Cardiac fibroblast (primary cell): ENCODE results near the gene MTCH2.
A peak's percentile ranks its signal among the peaks of the same experiment; 100 is the strongest.

Source experiments
- DNase-seq, 2 donors: peaks; one replicate each; pipeline versions ENCODE4 v3.0.0 to v3.0.0-alpha.2; 2010; ENCODE audit warnings: low read depth in 2 of 2
- H3K4me3 ChIP-seq, 2 donors: replicated peaks in 1 of 2; 1 replicate in 1 of 2; 2 replicates in 1 of 2; pipeline ENCODE4 v1.5.1; 2011; ENCODE audit warnings: low read depth in 2 of 2, low read length in 2 of 2, mild to moderate bottlenecking in 2 of 2, moderate library complexity in 1 of 2
- CTCF ChIP-seq: IDR thresholded peaks from one replicate; pipeline ENCODE4 v1.5.1; 2011; ENCODE audit warnings: low read depth, mild to moderate bottlenecking, low read length, inconsistent platforms

The MTCH2 gene

GRCh38 chr11:47661245-47661644, 18.9 kb upstream of the MTCH2 start:
- no peak for TF ChIP-seq CTCF
- DNase-seq = no peak
- H3K4me3 ChIP-seq = no peak overlapping the region

- TF ChIP-seq CTCF = no peak
- DNase-seq = peak in 1 of 2 donors; percentile 21
- H3K4me3 ChIP-seq = no peak overlapping the region
Measured at GRCh38 chr11:47659276-47659675, 16.9 kb upstream of the MTCH2 start.

- no peak for DNase-seq
- H3K4me3 ChIP-seq = no peak overlapping the region
- no peak for TF ChIP-seq CTCF
Measured at GRCh38 chr11:47656260-47656885, 14.0 kb upstream of the MTCH2 start.

GRCh38 chr11:47651818-47652469, 9.6 kb upstream of the MTCH2 start:
- no peak for TF ChIP-seq CTCF
- no peak overlapping the region for H3K4me3 ChIP-seq
- DNase-seq = no peak

- DNase-seq = peak in 1 of 2 donors; percentile 46
- TF ChIP-seq CTCF = no peak
- H3K4me3 ChIP-seq = no peak overlapping the region
Measured at GRCh38 chr11:47649276-47649675, 6.9 kb upstream of the MTCH2 start.

- no peak for DNase-seq
- H3K4me3 ChIP-seq = no peak overlapping the region
- TF ChIP-seq CTCF = no peak
Measured at GRCh38 chr11:47646019-47646418, 3.7 kb upstream of the MTCH2 start.
